ENCODE data around the gene SNAI3. TPM values are rescaled to one million over a fixed set of nuclear protein-coding genes. Genes with fewer than 3 reads are reported as not detected.

Gene SNAI3
- total RNA-seq, 1 donor = not detected

DNA sequence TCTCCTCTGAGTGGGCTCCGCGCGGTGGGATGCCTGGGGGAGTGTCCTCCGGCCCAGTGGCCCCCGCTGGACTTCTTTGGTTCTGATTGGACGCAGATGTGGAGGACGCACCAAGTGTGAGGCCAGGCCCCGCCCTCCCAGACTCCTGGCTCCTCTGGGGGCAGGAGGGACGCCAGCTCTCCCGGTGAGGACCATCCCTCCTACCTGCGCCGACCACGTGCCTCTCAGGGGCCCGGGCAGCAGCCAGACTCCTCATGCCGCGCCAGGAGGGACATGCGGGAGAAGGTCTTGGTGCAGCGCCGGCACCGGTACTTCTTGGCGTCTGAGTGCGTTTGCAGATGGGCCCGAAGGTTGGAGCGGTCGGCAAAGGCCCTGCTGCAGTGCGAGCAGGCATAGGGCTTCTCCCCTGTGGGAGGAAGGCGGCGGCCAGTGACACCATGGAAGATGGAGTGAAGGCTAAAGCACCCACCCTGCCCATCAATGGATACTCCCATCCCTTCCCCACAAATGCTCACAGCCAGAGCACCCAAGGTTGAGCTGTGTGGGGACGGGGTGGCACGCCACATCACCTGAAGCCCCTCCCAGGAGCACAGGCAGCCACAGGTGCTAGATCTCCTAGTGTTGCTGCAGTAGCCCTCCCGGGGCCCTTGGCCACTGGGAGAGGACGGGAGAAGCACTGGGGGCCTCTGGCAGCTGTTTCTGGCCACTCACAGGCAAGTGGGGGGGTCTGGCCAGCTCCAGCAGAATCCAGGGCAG lies 7.9 kb downstream of the SNAI3 start:
- no peak overlapping the region for H3K4me3 ChIP-seq (ENCODE audit: low read depth, low read length)
- no peak for DNase-seq (ENCODE audit: low read depth)
- TF ChIP-seq, protein P1, sequence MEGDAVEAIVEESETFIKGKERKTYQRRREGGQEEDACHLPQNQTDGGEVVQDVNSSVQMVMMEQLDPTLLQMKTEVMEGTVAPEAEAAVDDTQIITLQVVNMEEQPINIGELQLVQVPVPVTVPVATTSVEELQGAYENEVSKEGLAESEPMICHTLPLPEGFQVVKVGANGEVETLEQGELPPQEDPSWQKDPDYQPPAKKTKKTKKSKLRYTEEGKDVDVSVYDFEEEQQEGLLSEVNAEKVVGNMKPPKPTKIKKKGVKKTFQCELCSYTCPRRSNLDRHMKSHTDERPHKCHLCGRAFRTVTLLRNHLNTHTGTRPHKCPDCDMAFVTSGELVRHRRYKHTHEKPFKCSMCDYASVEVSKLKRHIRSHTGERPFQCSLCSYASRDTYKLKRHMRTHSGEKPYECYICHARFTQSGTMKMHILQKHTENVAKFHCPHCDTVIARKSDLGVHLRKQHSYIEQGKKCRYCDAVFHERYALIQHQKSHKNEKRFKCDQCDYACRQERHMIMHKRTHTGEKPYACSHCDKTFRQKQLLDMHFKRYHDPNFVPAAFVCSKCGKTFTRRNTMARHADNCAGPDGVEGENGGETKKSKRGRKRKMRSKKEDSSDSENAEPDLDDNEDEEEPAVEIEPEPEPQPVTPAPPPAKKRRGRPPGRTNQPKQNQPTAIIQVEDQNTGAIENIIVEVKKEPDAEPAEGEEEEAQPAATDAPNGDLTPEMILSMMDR (IDR thresholded peaks at IDR 0.05; ENCODE audit: insufficient read depth, low read length) = no peak

GRCh38 chr16:88677721-88678120 lies 8.6 kb downstream of the SNAI3 start:
- no peak for DNase-seq (ENCODE audit: low read depth)

DNA sequence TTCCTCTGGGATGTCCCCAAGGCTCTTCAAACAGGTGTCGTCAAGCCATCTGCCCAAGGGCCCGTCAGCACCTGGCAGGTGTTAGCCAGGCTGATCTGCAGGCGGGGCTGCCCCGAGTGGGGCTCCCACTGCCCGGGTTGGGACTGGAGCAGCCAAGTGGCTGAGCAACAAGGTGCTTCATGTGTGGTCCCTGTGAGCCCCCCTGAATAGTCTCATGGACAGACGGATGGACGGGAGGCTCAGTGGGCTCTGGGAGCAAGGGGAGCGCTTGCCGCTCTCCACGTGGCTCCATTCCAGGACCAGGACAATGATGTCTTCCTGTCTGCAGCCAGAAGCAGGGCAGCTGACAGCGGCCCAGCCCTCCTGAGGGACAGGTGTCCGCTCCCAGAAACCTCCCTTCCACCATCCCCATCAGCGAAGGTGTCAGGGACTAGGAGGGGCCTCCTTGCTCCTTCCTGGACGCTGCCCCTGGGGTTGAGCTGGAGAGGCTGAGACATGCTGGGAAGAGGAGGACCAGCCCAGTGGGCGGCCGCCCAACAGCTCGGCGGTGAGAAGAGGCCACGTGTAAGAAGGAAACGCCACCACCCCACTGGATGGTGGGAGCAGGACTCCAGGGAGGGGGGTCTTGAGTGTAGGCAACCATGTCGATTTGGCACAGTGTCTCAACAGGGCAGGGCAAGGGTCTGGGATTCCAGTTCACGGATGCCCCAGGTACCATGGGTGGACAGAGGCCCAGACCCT lies 9.6 kb downstream of the SNAI3 start:
- TF ChIP-seq, protein P1 (IDR thresholded peaks at IDR 0.05; ENCODE audit: insufficient read depth, low read length) = no peak
- H3K4me3 ChIP-seq (ENCODE audit: low read depth, low read length) = no peak overlapping the region
- no peak for DNase-seq (ENCODE audit: low read depth)

More at GRCh38 chr16:88677721-88678120, 8.6 kb downstream of the SNAI3 start:
- TF ChIP-seq, protein P1 (IDR thresholded peaks at IDR 0.05; ENCODE audit: insufficient read depth, low read length) = no peak
- no peak overlapping the region for H3K4me3 ChIP-seq (ENCODE audit: low read depth, low read length)

GRCh38 chr16:88673716-88674379 lies 12.5 kb downstream of the SNAI3 start:
- no peak for DNase-seq (ENCODE audit: low read depth)
- H3K4me3 ChIP-seq (ENCODE audit: low read depth, low read length) = no peak overlapping the region
- TF ChIP-seq, protein P1 (IDR thresholded peaks at IDR 0.05; ENCODE audit: insufficient read depth, low read length) = no peak

- no peak overlapping the region for H3K4me3 ChIP-seq (ENCODE audit: low read depth, low read length)
- TF ChIP-seq, protein P1 (IDR thresholded peaks at IDR 0.05; ENCODE audit: insufficient read depth, low read length) = peak; percentile 15
- no peak for DNase-seq (ENCODE audit: low read depth)
These were observed 13.5 kb downstream of the SNAI3 start for GRCh38 chr16:88672776-88673175.

DNA sequence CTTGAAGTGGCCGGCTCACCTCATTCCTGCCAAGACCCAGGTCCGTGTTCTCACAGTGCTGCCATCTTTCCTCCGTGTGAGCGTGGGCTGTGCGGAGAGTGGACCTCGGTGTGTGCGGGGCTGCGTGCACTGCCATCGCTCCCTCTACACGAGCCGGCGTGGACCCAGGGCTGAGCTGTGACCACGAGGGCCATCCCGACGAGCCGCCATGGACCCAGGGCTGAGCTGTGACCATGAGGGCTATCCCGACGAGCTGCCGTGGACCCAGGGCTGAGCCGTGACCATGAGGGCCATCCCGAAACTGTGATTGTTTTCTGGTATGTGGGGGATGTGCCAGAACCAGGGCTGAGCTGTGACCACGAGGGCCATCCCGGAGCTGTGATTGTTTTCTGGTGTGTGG lies 14.5 kb downstream of the SNAI3 start:
- TF ChIP-seq, protein P1 (IDR thresholded peaks at IDR 0.05; ENCODE audit: insufficient read depth, low read length) = no peak
- DNase-seq (ENCODE audit: low read depth) = no peak
- no peak overlapping the region for H3K4me3 ChIP-seq (ENCODE audit: low read depth, low read length)
